Measurements from ENCODE around the gene CEP44. TPM values are rescaled to one million over a fixed set of nuclear protein-coding genes. Genes with fewer than 3 reads are reported as not detected.

The CEP44 gene
- total RNA-seq, 1 donor from 2014 or later: 10.7 TPM

Other genes starting within 250 kb of the CEP44 start
- gene FBXO8, start 244 bp upstream of the CEP44 start, total RNA-seq: 24.3 and 29.7 TPM in 2 replicates
- gene HPGD, start 238.6 kb downstream of the CEP44 start, total RNA-seq: not detected in 2 replicates

Data from dermis microvascular lymphatic vessel endothelial cell (primary cell).